Suprapubic skin (tissue), 4 donors: Measurements from ENCODE around the gene LRP1B. TPM values are rescaled to one million over a fixed set of nuclear protein-coding genes. Genes with fewer than 3 reads are reported as not detected.

Source experiments
- DNase-seq, 2 donors: peaks; one replicate each; pipeline ENCODE4 v3.0.0-alpha.2; 2019; ENCODE audit warnings: low spot score in 2 of 2
- H3K27ac ChIP-seq: fragments of 200-600 bp; sonication (generic); one replicate; pipeline ENCODE4 v1.5.1; 2019
- H3K27me3 ChIP-seq: fragments of 200-600 bp; sonication (generic); one replicate; pipeline ENCODE4 v1.5.1; 2019
- H3K36me3 ChIP-seq: fragments of 200-600 bp; sonication (generic); one replicate; pipeline ENCODE4 v1.5.1; 2019
- H3K4me1 ChIP-seq: fragments of 200-600 bp; sonication (generic); one replicate; pipeline ENCODE4 v1.5.1; 2019
- H3K4me3 ChIP-seq: fragments of 200-600 bp; sonication (generic); one replicate; pipeline ENCODE4 v1.5.1; 2019; ENCODE audit warnings: mild to moderate bottlenecking
- H3K9me3 ChIP-seq: fragments of 200-600 bp; sonication (generic); one replicate; pipeline ENCODE4 v1.5.1; 2019
- EP300 ChIP-seq: sonication (generic); formaldehyde crosslinking; IDR thresholded peaks from one replicate; pipeline ENCODE4 v1.6.1; 2017; ENCODE audit warnings: antibody characterized with exemption
- POLR2A ChIP-seq, 2 donors: fragments of 450-650 bp; IDR thresholded peaks; one replicate each; pipeline ENCODE4 v1.6.1; 2017; ENCODE audit warnings: antibody characterized with exemption in 2 of 2, mild to moderate bottlenecking in 2 of 2, moderate library complexity in 2 of 2
- POLR2AphosphoS5 ChIP-seq, 3 donors: sonication (generic); formaldehyde crosslinking; IDR thresholded peaks; one replicate each; pipeline ENCODE4 v1.6.1; 2017; ENCODE audit warnings: antibody characterized with exemption in 3 of 3
- WGBS: methylation state at CpG from one replicate; pipeline ENCODE4 v1.1.5; 2018; 5-methylcytosine and 5-hydroxymethylcytosine counted together
- total RNA-seq, 4 donors: library from RNA; depleted of rRNA; stranded (reverse); fragments of >200 nt; gene quantifications; one replicate each; pipeline ENCODE4 v1.1.0, GENCODE V29; 2016
- TF ChIP-seq, protein P1 (sequence below), 2 donors: fragments of 200-600 bp in 1 of 2; fragments of 450-650 bp in 1 of 2; sonication (generic) in 1 of 2; IDR thresholded peaks; one replicate each; pipeline ENCODE4 v1.5.1; 2016 to 2019; ENCODE audit warnings: antibody characterized with exemption in 2 of 2, mild to moderate bottlenecking in 1 of 2, moderate library complexity in 1 of 2

The LRP1B gene
- total RNA-seq, 4 donors from 2014 or later: 0.11 to 2.7 (median 1.3) TPM

GRCh38 chr2:141467331-141467730 lies 663.5 kb downstream of the LRP1B start:
- no peak overlapping the region for H3K27ac ChIP-seq
- DNase-seq: no peak
- TF ChIP-seq EP300 (no peak), POLR2AphosphoS5 (IDR thresholded peaks at IDR 0.05) (no peak), POLR2A (IDR thresholded peaks at IDR 0.05) (no peak)
- TF ChIP-seq, protein P1, sequence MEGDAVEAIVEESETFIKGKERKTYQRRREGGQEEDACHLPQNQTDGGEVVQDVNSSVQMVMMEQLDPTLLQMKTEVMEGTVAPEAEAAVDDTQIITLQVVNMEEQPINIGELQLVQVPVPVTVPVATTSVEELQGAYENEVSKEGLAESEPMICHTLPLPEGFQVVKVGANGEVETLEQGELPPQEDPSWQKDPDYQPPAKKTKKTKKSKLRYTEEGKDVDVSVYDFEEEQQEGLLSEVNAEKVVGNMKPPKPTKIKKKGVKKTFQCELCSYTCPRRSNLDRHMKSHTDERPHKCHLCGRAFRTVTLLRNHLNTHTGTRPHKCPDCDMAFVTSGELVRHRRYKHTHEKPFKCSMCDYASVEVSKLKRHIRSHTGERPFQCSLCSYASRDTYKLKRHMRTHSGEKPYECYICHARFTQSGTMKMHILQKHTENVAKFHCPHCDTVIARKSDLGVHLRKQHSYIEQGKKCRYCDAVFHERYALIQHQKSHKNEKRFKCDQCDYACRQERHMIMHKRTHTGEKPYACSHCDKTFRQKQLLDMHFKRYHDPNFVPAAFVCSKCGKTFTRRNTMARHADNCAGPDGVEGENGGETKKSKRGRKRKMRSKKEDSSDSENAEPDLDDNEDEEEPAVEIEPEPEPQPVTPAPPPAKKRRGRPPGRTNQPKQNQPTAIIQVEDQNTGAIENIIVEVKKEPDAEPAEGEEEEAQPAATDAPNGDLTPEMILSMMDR (IDR thresholded peaks at IDR 0.05): no peak
- WGBS: 61% methylated on average over 1 of the region's 1 CpG
- H3K4me1 ChIP-seq: peaks cover 5% of the 10 kb centered on the region
- H3K4me3 ChIP-seq: no peak overlapping the region
- H3K36me3 ChIP-seq: no peaks in the 10 kb centered on the region
- H3K9me3 ChIP-seq: no peaks in the 10 kb centered on the region
- H3K27me3 ChIP-seq: no peaks in the 10 kb centered on the region

- Histone ChIP-seq H3K4me1 (peaks cover 5% of the 10 kb centered on the region), H3K36me3 (no peaks in the 10 kb centered on the region), H3K9me3 (no peaks in the 10 kb centered on the region), H3K27ac (no peak overlapping the region), H3K4me3 (no peak overlapping the region), H3K27me3 (no peaks in the 10 kb centered on the region)
- no peak for DNase-seq
- TF ChIP-seq POLR2AphosphoS5 (IDR thresholded peaks at IDR 0.05) (no peak), EP300 (no peak), POLR2A (IDR thresholded peaks at IDR 0.05) (no peak)
- TF ChIP-seq, protein P1 (IDR thresholded peaks at IDR 0.05): no peak
These were observed 665.8 kb downstream of the LRP1B start for GRCh38 chr2:141464995-141465394.

- H3K36me3 ChIP-seq: no peaks in the 10 kb centered on the region
- WGBS: 71% methylated on average over 7 of the region's 7 CpGs
- no peaks in the 10 kb centered on the region for H3K4me1 ChIP-seq
- no peaks in the 10 kb centered on the region for H3K9me3 ChIP-seq
- no peak for DNase-seq
- H3K27ac ChIP-seq: no peak overlapping the region
- no peaks in the 10 kb centered on the region for H3K27me3 ChIP-seq
- no peak overlapping the region for H3K4me3 ChIP-seq
- TF ChIP-seq EP300 (no peak), POLR2AphosphoS5 (IDR thresholded peaks at IDR 0.05) (no peak), POLR2A (IDR thresholded peaks at IDR 0.05) (no peak)
- TF ChIP-seq, protein P1 (IDR thresholded peaks at IDR 0.05): no peak
These were observed 672.5 kb downstream of the LRP1B start for GRCh38 chr2:141458351-141458750.

- Histone ChIP-seq H3K4me1 (no peaks in the 10 kb centered on the region), H3K9me3 (no peaks in the 10 kb centered on the region), H3K4me3 (no peak overlapping the region), H3K27ac (no peak overlapping the region), H3K27me3 (no peaks in the 10 kb centered on the region), H3K36me3 (no peaks in the 10 kb centered on the region)
- DNase-seq: no peak
- TF ChIP-seq POLR2AphosphoS5 (IDR thresholded peaks at IDR 0.05): no peak
- TF ChIP-seq, protein P1 (IDR thresholded peaks at IDR 0.05): no peak
- WGBS: 57% methylated on average over 2 of the region's 2 CpGs
These were observed 674.9 kb downstream of the LRP1B start for GRCh38 chr2:141455877-141456276.

DNA sequence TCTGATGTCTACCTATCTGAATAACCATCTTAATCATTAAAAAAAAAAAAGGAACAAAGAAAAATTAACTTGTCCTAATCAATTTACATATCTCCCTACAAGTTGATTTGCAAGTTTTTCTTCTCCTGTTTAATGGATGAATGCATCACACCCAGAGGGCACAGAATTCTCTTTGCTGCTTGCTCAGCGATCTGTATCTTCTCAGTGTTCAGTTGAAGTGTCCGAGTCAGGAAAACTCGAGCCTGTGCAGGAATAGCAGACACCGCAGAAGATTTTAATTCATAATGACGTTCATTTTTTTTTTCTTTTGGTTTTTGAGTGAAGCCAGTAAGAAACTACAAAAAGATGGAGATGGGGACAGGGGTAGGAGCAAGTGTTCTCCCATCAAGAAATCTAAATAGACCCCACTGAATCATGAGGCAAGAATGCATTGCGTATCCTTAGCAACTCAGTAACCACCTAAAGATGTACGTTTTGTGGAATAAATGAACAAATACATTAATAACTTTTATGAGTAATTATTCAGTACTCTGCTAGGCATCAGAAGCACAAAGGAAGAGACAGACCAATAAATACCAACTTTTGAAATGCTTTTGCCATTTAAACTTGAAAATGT lies 675.5 kb downstream of the LRP1B start:
- no peak for DNase-seq
- Histone ChIP-seq H3K9me3 (no peaks in the 10 kb centered on the region), H3K4me1 (no peaks in the 10 kb centered on the region), H3K4me3 (no peak overlapping the region), H3K36me3 (no peaks in the 10 kb centered on the region), H3K27me3 (no peaks in the 10 kb centered on the region), H3K27ac (no peak overlapping the region)
- 52% methylated on average over 7 of the region's 7 CpGs for WGBS
- TF ChIP-seq POLR2AphosphoS5 (IDR thresholded peaks at IDR 0.05) (no peak), EP300 (no peak), POLR2A (IDR thresholded peaks at IDR 0.05) (no peak)
- TF ChIP-seq, protein P1 (IDR thresholded peaks at IDR 0.05): no peak
